Skin of body (tissue), 1 donor: Measurements from ENCODE around the gene GDF7. TPM values are rescaled to one million over a fixed set of nuclear protein-coding genes. Genes with fewer than 3 reads are reported as not detected.

Experiments used
- total RNA-seq: library from RNA; depleted of rRNA; stranded (reverse); fragments of >200 nt; gene quantifications from one replicate; pipeline ENCODE4 v1.2.3, GENCODE V29; 2014

The GDF7 gene
- total RNA-seq, 1 donor from 2014 or later: 0.89 TPM

Other genes starting within 250 kb of the GDF7 start
- 157 TPM for gene RHOB, start 220.1 kb upstream of the GDF7 start, total RNA-seq
- gene HS1BP3, start 16.0 kb upstream of the GDF7 start, total RNA-seq: 13.5 TPM
- 15.8 TPM for gene LDAH, start 156.0 kb downstream of the GDF7 start, total RNA-seq